ENCODE measurements around the gene C3orf70.

The C3orf70 gene

GRCh38 chr3:185152410-185153170, at the start of gene C3orf70:
Gene C3orf70, minus strand, starts transcription at chr3:185153060. Its CDS starts 237 bp downstream, at chr3:185152823.
- DNase-seq (ENCODE audit: low spot score), result peak; percentile 87

GRCh38 chr3:185200639-185201038, 47.8 kb upstream of the C3orf70 start:
- FAIRE-seq (no peak), DNase-seq (ENCODE audit: low spot score) (peak; percentile 27)

More at GRCh38 chr3:185152410-185153170, at the start of gene C3orf70:
- peak; percentile 27 for FAIRE-seq

GRCh38 chr3:185199671-185200070, 46.8 kb upstream of the C3orf70 start:
- no peak for FAIRE-seq
- DNase-seq (ENCODE audit: low spot score), result no peak

GRCh38 chr3:185199206-185199605, 46.3 kb upstream of the C3orf70 start:
- no peak for FAIRE-seq
- no peak for DNase-seq (ENCODE audit: low spot score)

- no peak for FAIRE-seq
Measured at GRCh38 chr3:185197068-185197467, 44.2 kb upstream of the C3orf70 start.

GRCh38 chr3:185195652-185196051, 42.8 kb upstream of the C3orf70 start:
- DNase-seq (ENCODE audit: low spot score), result no peak
- no peak for FAIRE-seq

More at GRCh38 chr3:185197068-185197467, 44.2 kb upstream of the C3orf70 start:
- DNase-seq (ENCODE audit: low spot score), result no peak

GRCh38 chr3:185188816-185189215, 36.0 kb upstream of the C3orf70 start:
- no peak for DNase-seq (ENCODE audit: low spot score)
- FAIRE-seq, result no peak

GRCh38 chr3:185187391-185187790, 34.5 kb upstream of the C3orf70 start:
- no peak for FAIRE-seq

GRCh38 chr3:185176750-185177359, 24.0 kb upstream of the C3orf70 start:
- FAIRE-seq, result no peak
- peak; percentile 53 for DNase-seq (ENCODE audit: low spot score)

More at GRCh38 chr3:185187391-185187790, 34.5 kb upstream of the C3orf70 start:
- no peak for DNase-seq (ENCODE audit: low spot score)

GRCh38 chr3:185175370-185175987, 22.6 kb upstream of the C3orf70 start:
- peak; percentile 25 for DNase-seq (ENCODE audit: low spot score)
- FAIRE-seq, result no peak

- FAIRE-seq (no peak), DNase-seq (ENCODE audit: low spot score) (no peak)
Measured at GRCh38 chr3:185172086-185173049, 19.5 kb upstream of the C3orf70 start.

GRCh38 chr3:185164428-185165217, 11.8 kb upstream of the C3orf70 start:
- FAIRE-seq (no peak), DNase-seq (ENCODE audit: low spot score) (no peak)

GRCh38 chr3:185162634-185163033, 9.8 kb upstream of the C3orf70 start:
- DNase-seq (ENCODE audit: low spot score) (no peak), FAIRE-seq (no peak)

- FAIRE-seq, result no peak
- no peak for DNase-seq (ENCODE audit: low spot score)
Measured at GRCh38 chr3:185161761-185162160, 8.9 kb upstream of the C3orf70 start.

- DNase-seq (ENCODE audit: low spot score) (no peak), FAIRE-seq (no peak)
Measured at GRCh38 chr3:185157347-185157746, 4.5 kb upstream of the C3orf70 start.

GRCh38 chr3:185155678-185156077, 2.8 kb upstream of the C3orf70 start:
- DNase-seq (ENCODE audit: low spot score) (no peak), FAIRE-seq (no peak)

GRCh38 chr3:185153861-185154629, 1.2 kb upstream of the C3orf70 start:
- peak; percentile 99 for FAIRE-seq
- DNase-seq (ENCODE audit: low spot score), result no peak

- FAIRE-seq (peak; percentile 46), DNase-seq (ENCODE audit: low spot score) (peak; percentile 73)
Measured at GRCh38 chr3:185153171-185153771, 411 bp upstream of the C3orf70 start.

GRCh38 chr3:185151964-185152409, 873 bp downstream of the C3orf70 start:
- no peak for DNase-seq (ENCODE audit: low spot score)

More at GRCh38 chr3:185151964-185152409, 873 bp downstream of the C3orf70 start:
- no peak for FAIRE-seq

Data from urothelium cell line (cell line).